Measurements from ENCODE around the gene ELMO1. TPM values are rescaled to one million over a fixed set of nuclear protein-coding genes. Genes with fewer than 3 reads are reported as not detected.

ELMO1 gene
- total and polyA plus RNA-seq, 8 donors, result 18.2 to 55.3 (median 45.6) TPM

GRCh38 chr7:36966636-36967035 lies 482.0 kb downstream of the ELMO1 start:
- ATAC-seq, result no peak
- Histone ChIP-seq H3K36me3 (no peaks in the 10 kb centered on the region), H3K4me3 (no peak overlapping the region), H3K4me1 (peaks cover 0 to 35% of the 10 kb centered on the region in 2 donors), H3K9me3 (no peaks in the 10 kb centered on the region), H3K27ac (no peak overlapping the region), H3K27me3 (no peaks in the 10 kb centered on the region)
- no peak for DNase-seq
- intact Hi-C loops (cut with DNase I), result loop anchor here (10.0 kb wide), 2 partner anchors 218 to 228 kb away; no protein-coding TSS in a partner anchor
- TF ChIP-seq CTCF (IDR thresholded peaks at IDR 0.05), result no peak

- no peak for ATAC-seq
- intact Hi-C loops (cut with DNase I), result loop anchor here (10.0 kb wide), 2 partner anchors 219 to 229 kb away; no protein-coding TSS in a partner anchor
Measured at GRCh38 chr7:36966039-36966438, 482.6 kb downstream of the ELMO1 start.

GRCh38 chr7:36965625-36966024 lies 483.0 kb downstream of the ELMO1 start:
- ATAC-seq, result no peak
- DNase-seq, result no peak
- no peaks in the 10 kb centered on the region for H3K27me3 ChIP-seq
- intact Hi-C loops (cut with DNase I), result loop anchor here (10.0 kb wide), 2 partner anchors 219 to 229 kb away; no protein-coding TSS in a partner anchor
- no peak overlapping the region for H3K27ac ChIP-seq
- H3K4me1 ChIP-seq, result peaks cover 0 to 27% of the 10 kb centered on the region in 2 donors
- no peak for TF ChIP-seq CTCF (IDR thresholded peaks at IDR 0.05)
- no peaks in the 10 kb centered on the region for H3K36me3 ChIP-seq
- H3K4me3 ChIP-seq, result no peak overlapping the region
- no peaks in the 10 kb centered on the region for H3K9me3 ChIP-seq

More at GRCh38 chr7:36966039-36966438, 482.6 kb downstream of the ELMO1 start:
- no peak overlapping the region for H3K4me3 ChIP-seq
- H3K27ac ChIP-seq, result no peak overlapping the region
- DNase-seq, result no peak
- peaks cover 0 to 30% of the 10 kb centered on the region in 2 donors for H3K4me1 ChIP-seq
- no peaks in the 10 kb centered on the region for H3K27me3 ChIP-seq
- no peaks in the 10 kb centered on the region for H3K9me3 ChIP-seq
- TF ChIP-seq CTCF (IDR thresholded peaks at IDR 0.05), result no peak
- no peaks in the 10 kb centered on the region for H3K36me3 ChIP-seq

GRCh38 chr7:36964297-36964696 lies 484.4 kb downstream of the ELMO1 start:
- Histone ChIP-seq H3K27me3 (no peaks in the 10 kb centered on the region), H3K9me3 (no peaks in the 10 kb centered on the region), H3K36me3 (no peaks in the 10 kb centered on the region), H3K4me1 (peaks cover 0 to 18% of the 10 kb centered on the region in 2 donors), H3K27ac (no peak overlapping the region), H3K4me3 (no peak overlapping the region)
- ATAC-seq (no peak), DNase-seq (no peak)
- intact Hi-C loops (cut with DNase I), result loop anchor here (10.0 kb wide), 2 partner anchors 221 to 231 kb away; no protein-coding TSS in a partner anchor
- TF ChIP-seq CTCF (IDR thresholded peaks at IDR 0.05), result no peak

- TF ChIP-seq CTCF (IDR thresholded peaks at IDR 0.05), result no peak
- ATAC-seq, result no peak
- Histone ChIP-seq H3K9me3 (no peaks in the 10 kb centered on the region), H3K4me3 (no peak overlapping the region), H3K4me1 (peaks cover 0 to 4% of the 10 kb centered on the region in 2 donors), H3K36me3 (no peaks in the 10 kb centered on the region), H3K27ac (no peak overlapping the region), H3K27me3 (no peaks in the 10 kb centered on the region)
- DNase-seq, result no peak
- intact Hi-C loops (cut with DNase I), result loop anchor here (10.0 kb wide), 2 partner anchors 222 to 232 kb away; no protein-coding TSS in a partner anchor
Measured at GRCh38 chr7:36962367-36962766, 486.3 kb downstream of the ELMO1 start.

All from left lung (tissue), 10 donors.